GM23338 (cell line): Measurements from ENCODE around the gene EXTL1. TPM values are rescaled to one million over a fixed set of nuclear protein-coding genes. Genes with fewer than 3 reads are reported as not detected.

Source experiments
- ATAC-seq: fragments of 200-7000 bp; cut with Tn5 transposase; 3 replicates; pipeline ENCODE4 v1.9.1; 2020
- DNase-seq: peaks from one replicate; pipeline ENCODE4 v3.0.0-alpha.2; 2015; ENCODE audit warnings: low spot score
- H2AFZ ChIP-seq: fragments of 200-600 bp; sonication (generic); 2 replicates; pipeline ENCODE4 v1.8.0; 2016; ENCODE audit warnings: antibody characterized with exemption, mild to moderate bottlenecking, moderate library complexity
- H3F3A ChIP-seq: fragments of 200-600 bp; sonication (generic); replicated peaks from 2 replicates; pipeline ENCODE4 v1.8.0; 2017; ENCODE audit warnings: antibody characterized with exemption, mixed run types, low read depth
- H3K27ac ChIP-seq: fragments of 200-600 bp; sonication (generic); 2 replicates; pipeline ENCODE4 v1.6.1; 2016; ENCODE audit warnings: low read depth
- H3K27me3 ChIP-seq: fragments of 200-600 bp; sonication (generic); 2 replicates; pipeline ENCODE4 v1.8.0; 2016; ENCODE audit warnings: mild to moderate bottlenecking, mixed run types, moderate library complexity; ENCODE audit not compliant: insufficient read depth
- H3K36me3 ChIP-seq: fragments of 200-600 bp; sonication (generic); 2 replicates; pipeline ENCODE4 v1.8.0; 2016; ENCODE audit warnings: mild to moderate bottlenecking; ENCODE audit not compliant: insufficient read depth
- H3K4me1 ChIP-seq: fragments of 200-600 bp; sonication (generic); 2 replicates; pipeline ENCODE4 v1.8.0; 2016; ENCODE audit warnings: mild to moderate bottlenecking, moderate library complexity; ENCODE audit not compliant: insufficient read depth
- H3K4me2 ChIP-seq: fragments of 200-600 bp; sonication (generic); 2 replicates; pipeline ENCODE4 v1.7.1; 2017; ENCODE audit warnings: mixed run types
- H3K4me3 ChIP-seq: fragments of 200-600 bp; sonication (generic); 2 replicates; pipeline ENCODE4 v1.6.1; 2016; ENCODE audit warnings: mixed run types
- H3K79me2 ChIP-seq: fragments of 200-600 bp; sonication (generic); replicated peaks from 2 replicates; pipeline ENCODE4 v1.8.0; 2017; ENCODE audit warnings: mild to moderate bottlenecking; ENCODE audit not compliant: insufficient read depth
- H3K9me2 ChIP-seq: fragments of 200-600 bp; sonication (generic); 2 replicates; pipeline ENCODE4 v1.8.0; 2017; ENCODE audit not compliant: insufficient read depth
- H4K20me1 ChIP-seq: fragments of 200-600 bp; sonication (generic); replicated peaks from 2 replicates; pipeline ENCODE4 v1.8.0; 2017; ENCODE audit warnings: mild to moderate bottlenecking; ENCODE audit not compliant: insufficient read depth
- H3K27ac Mint-ChIP-seq: 2 replicates; pipeline ENCODE4 v1.8.0; 2020; ENCODE audit warnings: inconsistent platforms, mild to moderate bottlenecking, moderate library complexity, mixed read lengths
- H3K27me3 Mint-ChIP-seq: 3 replicates; pipeline ENCODE4 v1.8.0; 2022; ENCODE audit warnings: low read depth, mild to moderate bottlenecking, moderate library complexity, mixed read lengths, inconsistent platforms; ENCODE audit not compliant: insufficient read depth, poor library complexity
- H3K36me3 Mint-ChIP-seq: 3 replicates; pipeline ENCODE4 v1.8.0; 2021; ENCODE audit warnings: low read depth, mild to moderate bottlenecking, inconsistent platforms, moderate library complexity, mixed read lengths
- H3K4me1 Mint-ChIP-seq: 3 replicates; pipeline ENCODE4 v1.8.0; 2020; ENCODE audit warnings: mild to moderate bottlenecking, inconsistent platforms, mixed read lengths
- H3K4me3 Mint-ChIP-seq: 3 replicates; pipeline ENCODE4 v1.8.0; 2021; ENCODE audit warnings: moderate library complexity, mild to moderate bottlenecking, inconsistent platforms, mixed read lengths
- H3K9me3 Mint-ChIP-seq: 3 replicates; pipeline ENCODE4 v1.8.0; 2020; ENCODE audit warnings: moderate library complexity, mild to moderate bottlenecking, inconsistent platforms, mixed read lengths
- CREB1 ChIP-seq: fragments of 250-450 bp; sonication (Bioruptor Pico); IDR thresholded peaks from 2 replicates; pipeline ENCODE4 v1.5.0; 2020; ENCODE audit warnings: low read depth, mild to moderate bottlenecking, moderate library complexity
- CTCF ChIP-seq, 2 experiments: fragments of 200-600 bp in 1 of 2; sonication (generic) in 1 of 2; conservative IDR thresholded peaks; 2 replicates each; pipeline versions ENCODE4 v1.5.1 to v1.6.1; 2016 to 2017; ENCODE audit warnings: antibody characterized with exemption in 2 of 2, low read depth in 2 of 2, mild to moderate bottlenecking in 2 of 2, moderate library complexity in 1 of 2
- EZH2 ChIP-seq: fragments of 200-600 bp; sonication (generic); IDR thresholded peaks from one replicate; pipeline ENCODE4 v1.8.0; 2017; ENCODE audit warnings: antibody characterized with exemption, mild to moderate bottlenecking, low read depth; ENCODE audit not compliant: unreplicated experiment
- EZH2phosphoT487 ChIP-seq: fragments of 200-600 bp; sonication (generic); IDR thresholded peaks from one replicate; pipeline ENCODE4 v1.8.1; 2018; ENCODE audit warnings: antibody characterized with exemption; ENCODE audit not compliant: unreplicated experiment
- JUNB ChIP-seq: IDR thresholded peaks from one replicate; pipeline ENCODE4 v1.6.1; 2016; ENCODE audit warnings: antibody characterized with exemption; ENCODE audit not compliant: unreplicated experiment
- NANOG ChIP-seq: IDR thresholded peaks from 2 replicates; pipeline ENCODE4 v1.6.1; 2016; ENCODE audit warnings: antibody characterized with exemption, borderline replicate concordance
- POLR2AphosphoS5 ChIP-seq: IDR thresholded peaks from 2 replicates; pipeline ENCODE4 v1.6.1; 2016; ENCODE audit warnings: antibody characterized with exemption, low read depth
- REST ChIP-seq: IDR thresholded peaks from one replicate; pipeline ENCODE4 v1.6.1; 2018; ENCODE audit warnings: antibody characterized with exemption; ENCODE audit not compliant: unreplicated experiment
- STAT1 ChIP-seq: IDR thresholded peaks from one replicate; pipeline ENCODE4 v1.6.1; 2016; ENCODE audit warnings: antibody characterized with exemption; ENCODE audit not compliant: unreplicated experiment
- ZNF114 ChIP-seq: fragments of 250-450 bp; sonication (Bioruptor Pico); IDR thresholded peaks from 2 replicates; pipeline ENCODE4 v1.5.0; 2020; ENCODE audit warnings: mild to moderate bottlenecking, moderate library complexity
- ZNF331 ChIP-seq: fragments of 250-450 bp; sonication (Bioruptor Pico); IDR thresholded peaks from 2 replicates; pipeline ENCODE4 v1.5.0; 2020; ENCODE audit warnings: low read depth, mild to moderate bottlenecking, moderate library complexity
- ZNF462 ChIP-seq: fragments of 250-450 bp; sonication (Bioruptor Pico); IDR thresholded peaks from 2 replicates; pipeline ENCODE4 v1.5.0; 2020; ENCODE audit warnings: mild to moderate bottlenecking, moderate library complexity
- polyA plus RNA-seq: library from polyadenylated mRNA; unstranded; fragments of >200 nt; fragmentation: Nextera tagmentation; extraction: Ambion mirVana; gene quantifications from 2 replicates; pipeline ENCODE4 v1.2.1, GENCODE V29; 2016
- total RNA-seq: library from RNA; depleted of rRNA; stranded (reverse); fragments of >200 nt; shearing (Covaris generic); gene quantifications from 2 replicates; pipeline ENCODE4 v1.2.3, GENCODE V29; 2014

The EXTL1 gene
- total and polyA plus RNA-seq, 2 experiments from 2014 or later, result 0.37 to 1.2 TPM

- Mint-ChIP-seq H3K27me3 (no peaks in the 10 kb centered on the region), H3K27ac (peak overlapping the region; percentile 16; the same call in 1 of the 2 replicates), H3K4me3 (no peak overlapping the region), H3K4me1 (peaks cover 18% of the 10 kb centered on the region), H3K9me3 (no peaks in the 10 kb centered on the region), H3K36me3 (no peaks in the 10 kb centered on the region; the same call in 2 of the 3 replicates)
- no peak for ATAC-seq
- Histone ChIP-seq H3K4me1 (peaks cover 5% of the 10 kb centered on the region; the same call in 1 of the 2 replicates), H3K9me2 (no peaks in the 10 kb centered on the region), H3K27me3 (no peaks in the 10 kb centered on the region), H3K4me2 (no peak overlapping the region), H3K4me3 (no peak overlapping the region), H2AFZ (no peak overlapping the region), H4K20me1 (no peaks in the 10 kb centered on the region), H3K27ac (no peak overlapping the region), H3F3A (no peaks in the 10 kb centered on the region), H3K36me3 (no peaks in the 10 kb centered on the region), H3K79me2 (no peaks in the 10 kb centered on the region)
- TF ChIP-seq STAT1 (no peak), NANOG (no peak), REST (no peak), EZH2phosphoT487 (no peak), CTCF (conservative IDR thresholded peaks at IDR 0.05; ENCODE audit: low read depth in 2 of 2) (no peak), CREB1 (no peak), POLR2AphosphoS5 (no peak), JUNB (no peak), ZNF114 (no peak), EZH2 (no peak), ZNF331 (CRISPR knock-in tag) (no peak), ZNF462 (no peak)
- DNase-seq, result no peak
Measured at GRCh38 chr1:25991937-25992688, 29.5 kb upstream of the EXTL1 start.
